HCT116 (cell line): ENCODE data around the gene ANKDD1A. TPM values are rescaled to one million over a fixed set of nuclear protein-coding genes. Genes with fewer than 3 reads are reported as not detected.

Source experiments
- ATAC-seq: fragments of 200-7000 bp; cut with Tn5 transposase; 2 replicates; pipeline ENCODE4 v1.9.1; 2020; ENCODE audit warnings: mild to moderate bottlenecking, moderate library complexity
- BruUV-seq: library from RNA; stranded (reverse); fragments of 400-500 nt; replicated peaks from 2 replicates; lab custom pipeline; 2021; lab: Mats Ljungman, UMichigan
- CTCF ChIA-PET: fragments of 300-600 bp; sonication (Branson Sonifier 250); formaldehyde crosslinking; loops from one replicate; lab custom pipeline; 2021; ENCODE audit warnings: antibody characterized with exemption; lab: Charles Lee
- POLR2A ChIA-PET: fragments of 300-600, 350-600 bp; sonication (Branson Sonifier 250); formaldehyde crosslinking; loops from one replicate; lab custom pipeline; 2021; ENCODE audit warnings: antibody characterized with exemption; lab: Charles Lee
- RAD21 ChIA-PET, 2 experiments: fragments of 300-600 bp; sonication (Branson Sonifier 250); formaldehyde crosslinking; loops; one replicate each; lab custom pipeline; 2023; ENCODE audit warnings: low total read pairs in 2 of 2; ENCODE audit not compliant: uncharacterized antibody in 2 of 2, unreplicated experiment in 2 of 2, low non-redundant PET in 1 of 2; lab: Charles Lee
- DNase-seq: peaks from one replicate; pipeline ENCODE4 v3.0.0-alpha.2; 2010; ENCODE audit warnings: low read depth, low spot score
- H2AFZ ChIP-seq: fragments of 200-600 bp; shearing (Covaris generic), sonication (generic); 2 replicates; pipeline ENCODE4 v1.6.1; 2017; ENCODE audit warnings: low read depth, mixed run types, mixed read lengths, antibody characterized with exemption, low read length; ENCODE audit not compliant: poor library complexity, severe bottlenecking
- H3K27ac ChIP-seq: 2 replicates; pipeline ENCODE4 v1.5.1; 2012; ENCODE audit warnings: low read depth, low read length
- H3K27me3 ChIP-seq: fragments of 200-600 bp; sonication (generic); 2 replicates; pipeline ENCODE4 v1.6.1; 2016; ENCODE audit warnings: mixed run types, low read length, mixed read lengths; ENCODE audit not compliant: insufficient read depth
- H3K36me3 ChIP-seq, 2 experiments: fragments of 200-500 bp in 1 of 2; fragments of 200-600 bp in 1 of 2; sonication (Bioruptor generic) in 1 of 2; sonication (generic) in 1 of 2; 2 replicates each; pipeline versions ENCODE4 v1.5.1 to v1.6.1; 2014 to 2016; ENCODE audit warnings: low read length in 2 of 2, inconsistent platforms in 1 of 2, mixed read lengths in 1 of 2, mixed run types in 1 of 2; ENCODE audit not compliant: insufficient read depth in 2 of 2, control insufficient read depth in 1 of 2
- H3K4me1 ChIP-seq, 2 experiments: fragments of 200-600 bp in 1 of 2; sonication (generic) in 1 of 2; 2 replicates each; pipeline versions ENCODE4 v1.5.1 to v1.6.1; 2012 to 2017; ENCODE audit warnings: low read length in 2 of 2, inconsistent platforms in 1 of 2, mild to moderate bottlenecking in 1 of 2, mixed read lengths in 1 of 2, mixed run types in 1 of 2, moderate library complexity in 1 of 2; ENCODE audit not compliant: insufficient read depth in 2 of 2, control insufficient read depth in 1 of 2
- H3K4me2 ChIP-seq: fragments of 200-600 bp; sonication (generic); 2 replicates; pipeline ENCODE4 v1.6.1; 2017; ENCODE audit warnings: mixed run types, low read length, mixed read lengths
- H3K4me3 ChIP-seq, 2 experiments: fragments of 200-600 bp in 1 of 2; sonication (generic) in 1 of 2; replicated peaks in 1 of 2; 2 replicates each; pipeline ENCODE4 v1.5.1; 2011 to 2016; ENCODE audit warnings: low read length in 2 of 2, control low read depth in 1 of 2, low read depth in 1 of 2, mild to moderate bottlenecking in 1 of 2, mixed read lengths in 1 of 2, mixed run types in 1 of 2
- H3K79me2 ChIP-seq: fragments of 200-600 bp; sonication (generic); 2 replicates; pipeline ENCODE4 v1.6.1; 2017; ENCODE audit warnings: mild to moderate bottlenecking, mixed run types, low read length, moderate library complexity, mixed read lengths; ENCODE audit not compliant: insufficient read depth
- H3K9ac ChIP-seq: fragments of 200-600 bp; sonication (generic); 2 replicates; pipeline ENCODE4 v1.6.1; 2016; ENCODE audit warnings: low read length, mixed read lengths
- H3K9me2 ChIP-seq: fragments of 200-600 bp; sonication (generic), shearing (Covaris generic); 2 replicates; pipeline ENCODE4 v1.6.1; 2017; ENCODE audit warnings: mixed run types, mild to moderate bottlenecking, moderate library complexity; ENCODE audit not compliant: insufficient read depth
- H3K9me3 ChIP-seq, 2 experiments: fragments of 200-500 bp in 1 of 2; fragments of 200-600 bp in 1 of 2; sonication (Bioruptor generic) in 1 of 2; sonication (generic) in 1 of 2; 2 replicates each; pipeline ENCODE4 v1.6.1; 2014 to 2017; ENCODE audit warnings: low read length in 2 of 2, mixed read lengths in 2 of 2, inconsistent platforms in 1 of 2, low read depth in 1 of 2, mild to moderate bottlenecking in 1 of 2, mixed run types in 1 of 2, moderate library complexity in 1 of 2; ENCODE audit not compliant: control insufficient read depth in 1 of 2, insufficient read depth in 1 of 2
- H4K20me1 ChIP-seq: fragments of 200-600 bp; sonication (generic), shearing (Covaris generic); 2 replicates; pipeline ENCODE4 v1.6.1; 2017; ENCODE audit warnings: mixed run types, mild to moderate bottlenecking, moderate library complexity; ENCODE audit not compliant: insufficient read depth
- EGR1 ChIP-seq: IDR thresholded peaks from 2 replicates; pipeline ENCODE4 v1.6.1; 2012; ENCODE audit warnings: low read depth
- EZH2 ChIP-seq: fragments of 200-600 bp; sonication (generic); IDR thresholded peaks from 2 replicates; pipeline ENCODE4 v1.6.1; 2017; ENCODE audit warnings: antibody characterized with exemption, mixed run types
- EZH2phosphoT487 ChIP-seq: fragments of 200-600 bp; IDR thresholded peaks from 2 replicates; pipeline ENCODE4 v1.6.1; 2018; ENCODE audit warnings: antibody characterized with exemption, borderline replicate concordance
- FOSL1 ChIP-seq: IDR thresholded peaks from 2 replicates; pipeline ENCODE4 v1.6.1; 2012; ENCODE audit warnings: low read depth
- JUND ChIP-seq: IDR thresholded peaks from 2 replicates; pipeline ENCODE4 v1.6.1; 2012
- POLR2A ChIP-seq: IDR thresholded peaks from 2 replicates; pipeline ENCODE4 v1.7.0; 2011; ENCODE audit warnings: borderline replicate concordance; ENCODE audit not compliant: insufficient read depth, insufficient read length; ENCODE audit errors: extremely low read depth
- POLR2AphosphoS5 ChIP-seq: IDR thresholded peaks from 2 replicates; pipeline ENCODE4 v1.6.1; 2011; ENCODE audit warnings: mild to moderate bottlenecking, low read depth, low read length, moderate library complexity
- RAD21 ChIP-seq: IDR thresholded peaks from 2 replicates; pipeline ENCODE4 v1.6.1; 2012; ENCODE audit warnings: low read depth, mild to moderate bottlenecking
- SIN3A ChIP-seq: IDR thresholded peaks from 2 replicates; pipeline ENCODE4 v1.6.1; 2012; ENCODE audit warnings: low read depth
- SP1 ChIP-seq: IDR thresholded peaks from 2 replicates; pipeline ENCODE4 v1.6.1; 2012; ENCODE audit warnings: low read depth
- TCF7L2 ChIP-seq: IDR thresholded peaks from 2 replicates; pipeline ENCODE4 v1.7.0; 2011; ENCODE audit warnings: borderline replicate concordance, inconsistent platforms; ENCODE audit not compliant: insufficient read depth, insufficient read length; ENCODE audit errors: extremely low read depth
- intact Hi-C: fragments of 100-400 bp; cut with micrococcal nuclease; formaldehyde crosslinking; loops from 2 replicates; pipeline ENCODE4 v1.10.0; 2022
- total RNA-seq: library from RNA; stranded (reverse); gene quantifications from one replicate; pipeline ENCODE4 v1.2.1, GENCODE V29; 2021; ENCODE audit not compliant: unreplicated experiment
- TF ChIP-seq, protein P1 (sequence below): IDR thresholded peaks from 2 replicates; pipeline ENCODE4 v1.6.1; 2011; ENCODE audit warnings: mild to moderate bottlenecking, low read length, moderate library complexity; ENCODE audit not compliant: insufficient replicate concordance; ENCODE audit errors: extremely low read depth
- TF ChIP-seq, protein P2 (sequence below): IDR thresholded peaks from 2 replicates; pipeline ENCODE4 v1.6.1; 2012
- TF ChIP-seq, protein P3 (sequence below), 3 experiments: fragments of 200-600 bp in 1 of 3; sonication (generic) in 1 of 3; IDR thresholded peaks in 2 of 3; conservative IDR thresholded peaks in 1 of 3; 2 replicates each; pipeline ENCODE4 v1.5.1; 2012 to 2017; ENCODE audit warnings: low read depth in 2 of 3, low read length in 2 of 3, antibody characterized with exemption in 1 of 3, borderline replicate concordance in 1 of 3, control low read depth in 1 of 3, mild to moderate bottlenecking in 1 of 3, mixed read lengths in 1 of 3, mixed run types in 1 of 3, moderate library complexity in 1 of 3; ENCODE audit not compliant: insufficient read depth in 1 of 3
- TF ChIP-seq, protein P4 (sequence below): IDR thresholded peaks from 2 replicates; pipeline ENCODE4 v1.6.1; 2012; ENCODE audit warnings: low read depth

Gene ANKDD1A
- total RNA-seq, 1 experiment from 2014 or later: 8.1 TPM

DNA sequence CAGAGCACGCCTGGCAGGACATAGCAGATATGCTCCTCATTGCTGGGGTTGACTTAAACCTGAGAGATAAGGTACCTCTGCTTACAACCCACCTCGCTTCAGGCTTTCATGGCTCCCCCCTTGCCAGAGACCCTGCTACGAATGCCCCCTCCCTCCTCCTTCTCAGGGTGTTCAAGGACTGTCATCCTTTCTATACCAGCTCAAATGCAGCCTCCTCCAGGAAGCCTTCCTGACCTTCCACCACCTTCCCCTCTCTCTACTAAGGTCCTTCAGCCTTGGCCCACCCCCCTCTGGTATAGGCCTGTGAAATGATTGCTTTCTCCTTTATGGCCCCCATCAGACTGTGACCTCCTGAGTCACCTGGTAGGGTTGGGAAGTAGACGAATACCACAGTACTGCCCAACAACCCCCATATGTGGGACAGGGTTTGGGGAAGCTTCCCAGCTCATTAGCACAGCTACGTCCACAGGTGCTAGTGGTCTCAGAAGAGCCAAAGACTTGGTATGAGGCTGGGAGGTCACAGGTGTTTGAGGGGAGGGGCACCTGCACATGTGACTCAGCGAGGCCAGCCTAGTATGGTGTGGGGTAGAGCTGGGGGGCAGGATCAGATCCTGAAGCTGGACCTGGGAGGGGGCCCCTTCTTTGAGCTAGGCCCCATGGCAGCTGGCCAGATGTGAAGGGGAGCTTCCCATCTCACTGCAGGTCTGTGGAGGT is 32.0 kb downstream of the ANKDD1A start:
- H3K4me1 ChIP-seq: no peaks in the 10 kb centered on the region
- H3K9me3 ChIP-seq: no peaks in the 10 kb centered on the region
- DNase-seq (no peak), ATAC-seq (no peak)
- no peaks in the 10 kb centered on the region for H4K20me1 ChIP-seq
- no peaks in the 10 kb centered on the region for H3K9me2 ChIP-seq
- no peak overlapping the region for H3K4me2 ChIP-seq
- intact Hi-C loops: no loop called here
- ChIA-PET POLR2A (no interaction called here), CTCF (no interaction called here), RAD21 (no interaction called here)
- no peak overlapping the region for H3K4me3 ChIP-seq
- TF ChIP-seq, protein P1, sequence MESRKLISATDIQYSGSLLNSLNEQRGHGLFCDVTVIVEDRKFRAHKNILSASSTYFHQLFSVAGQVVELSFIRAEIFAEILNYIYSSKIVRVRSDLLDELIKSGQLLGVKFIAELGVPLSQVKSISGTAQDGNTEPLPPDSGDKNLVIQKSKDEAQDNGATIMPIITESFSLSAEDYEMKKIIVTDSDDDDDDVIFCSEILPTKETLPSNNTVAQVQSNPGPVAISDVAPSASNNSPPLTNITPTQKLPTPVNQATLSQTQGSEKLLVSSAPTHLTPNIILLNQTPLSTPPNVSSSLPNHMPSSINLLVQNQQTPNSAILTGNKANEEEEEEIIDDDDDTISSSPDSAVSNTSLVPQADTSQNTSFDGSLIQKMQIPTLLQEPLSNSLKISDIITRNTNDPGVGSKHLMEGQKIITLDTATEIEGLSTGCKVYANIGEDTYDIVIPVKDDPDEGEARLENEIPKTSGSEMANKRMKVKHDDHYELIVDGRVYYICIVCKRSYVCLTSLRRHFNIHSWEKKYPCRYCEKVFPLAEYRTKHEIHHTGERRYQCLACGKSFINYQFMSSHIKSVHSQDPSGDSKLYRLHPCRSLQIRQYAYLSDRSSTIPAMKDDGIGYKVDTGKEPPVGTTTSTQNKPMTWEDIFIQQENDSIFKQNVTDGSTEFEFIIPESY: no peak
- no peak for TF ChIP-seq EZH2
- TF ChIP-seq, protein P2, sequence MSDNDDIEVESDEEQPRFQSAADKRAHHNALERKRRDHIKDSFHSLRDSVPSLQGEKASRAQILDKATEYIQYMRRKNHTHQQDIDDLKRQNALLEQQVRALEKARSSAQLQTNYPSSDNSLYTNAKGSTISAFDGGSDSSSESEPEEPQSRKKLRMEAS: no peak
- no peak for TF ChIP-seq EGR1
- no peak for TF ChIP-seq FOSL1
- no peak for TF ChIP-seq POLR2AphosphoS5
- no peak for TF ChIP-seq SP1
- TF ChIP-seq, protein P3, sequence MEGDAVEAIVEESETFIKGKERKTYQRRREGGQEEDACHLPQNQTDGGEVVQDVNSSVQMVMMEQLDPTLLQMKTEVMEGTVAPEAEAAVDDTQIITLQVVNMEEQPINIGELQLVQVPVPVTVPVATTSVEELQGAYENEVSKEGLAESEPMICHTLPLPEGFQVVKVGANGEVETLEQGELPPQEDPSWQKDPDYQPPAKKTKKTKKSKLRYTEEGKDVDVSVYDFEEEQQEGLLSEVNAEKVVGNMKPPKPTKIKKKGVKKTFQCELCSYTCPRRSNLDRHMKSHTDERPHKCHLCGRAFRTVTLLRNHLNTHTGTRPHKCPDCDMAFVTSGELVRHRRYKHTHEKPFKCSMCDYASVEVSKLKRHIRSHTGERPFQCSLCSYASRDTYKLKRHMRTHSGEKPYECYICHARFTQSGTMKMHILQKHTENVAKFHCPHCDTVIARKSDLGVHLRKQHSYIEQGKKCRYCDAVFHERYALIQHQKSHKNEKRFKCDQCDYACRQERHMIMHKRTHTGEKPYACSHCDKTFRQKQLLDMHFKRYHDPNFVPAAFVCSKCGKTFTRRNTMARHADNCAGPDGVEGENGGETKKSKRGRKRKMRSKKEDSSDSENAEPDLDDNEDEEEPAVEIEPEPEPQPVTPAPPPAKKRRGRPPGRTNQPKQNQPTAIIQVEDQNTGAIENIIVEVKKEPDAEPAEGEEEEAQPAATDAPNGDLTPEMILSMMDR (IDR thresholded peaks at IDR 0.05 in 2 of 3, conservative IDR thresholded peaks at IDR 0.05 in 1 of 3; ENCODE audit: borderline replicate concordance in 1 of 3, insufficient read depth in 1 of 3, low read depth in 2 of 3, low read length in 2 of 3): no peak
- TF ChIP-seq, protein P4, sequence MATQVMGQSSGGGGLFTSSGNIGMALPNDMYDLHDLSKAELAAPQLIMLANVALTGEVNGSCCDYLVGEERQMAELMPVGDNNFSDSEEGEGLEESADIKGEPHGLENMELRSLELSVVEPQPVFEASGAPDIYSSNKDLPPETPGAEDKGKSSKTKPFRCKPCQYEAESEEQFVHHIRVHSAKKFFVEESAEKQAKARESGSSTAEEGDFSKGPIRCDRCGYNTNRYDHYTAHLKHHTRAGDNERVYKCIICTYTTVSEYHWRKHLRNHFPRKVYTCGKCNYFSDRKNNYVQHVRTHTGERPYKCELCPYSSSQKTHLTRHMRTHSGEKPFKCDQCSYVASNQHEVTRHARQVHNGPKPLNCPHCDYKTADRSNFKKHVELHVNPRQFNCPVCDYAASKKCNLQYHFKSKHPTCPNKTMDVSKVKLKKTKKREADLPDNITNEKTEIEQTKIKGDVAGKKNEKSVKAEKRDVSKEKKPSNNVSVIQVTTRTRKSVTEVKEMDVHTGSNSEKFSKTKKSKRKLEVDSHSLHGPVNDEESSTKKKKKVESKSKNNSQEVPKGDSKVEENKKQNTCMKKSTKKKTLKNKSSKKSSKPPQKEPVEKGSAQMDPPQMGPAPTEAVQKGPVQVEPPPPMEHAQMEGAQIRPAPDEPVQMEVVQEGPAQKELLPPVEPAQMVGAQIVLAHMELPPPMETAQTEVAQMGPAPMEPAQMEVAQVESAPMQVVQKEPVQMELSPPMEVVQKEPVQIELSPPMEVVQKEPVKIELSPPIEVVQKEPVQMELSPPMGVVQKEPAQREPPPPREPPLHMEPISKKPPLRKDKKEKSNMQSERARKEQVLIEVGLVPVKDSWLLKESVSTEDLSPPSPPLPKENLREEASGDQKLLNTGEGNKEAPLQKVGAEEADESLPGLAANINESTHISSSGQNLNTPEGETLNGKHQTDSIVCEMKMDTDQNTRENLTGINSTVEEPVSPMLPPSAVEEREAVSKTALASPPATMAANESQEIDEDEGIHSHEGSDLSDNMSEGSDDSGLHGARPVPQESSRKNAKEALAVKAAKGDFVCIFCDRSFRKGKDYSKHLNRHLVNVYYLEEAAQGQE: no peak
- no peak for TF ChIP-seq EZH2phosphoT487
- TF ChIP-seq POLR2A: no peak
- TF ChIP-seq TCF7L2: no peak
- TF ChIP-seq JUND: no peak
- TF ChIP-seq SIN3A: no peak
- no peak for TF ChIP-seq RAD21
- no peak overlapping the region for H3K9ac ChIP-seq
- H3K36me3 ChIP-seq: no peaks in the 10 kb centered on the region
- H2AFZ ChIP-seq: no peak overlapping the region
- no peaks in the 10 kb centered on the region for H3K79me2 ChIP-seq
- H3K27me3 ChIP-seq: no peaks in the 10 kb centered on the region
- BruUV-seq: no TSS peak
- no peak overlapping the region for H3K27ac ChIP-seq
